Measurements from ENCODE around the gene SUGCT. TPM values are rescaled to one million over a fixed set of nuclear protein-coding genes. Genes with fewer than 3 reads are reported as not detected.
"Not testable (repeated sequence)": the region's sequence is repeated elsewhere in the genome, so short reads cannot be mapped to it uniquely, and the experiment has no call there.

SUGCT gene
- polyA plus RNA-seq, 6 donors from 2014 or later, result 4.1 to 11.4 (median 9.0) TPM

DNA sequence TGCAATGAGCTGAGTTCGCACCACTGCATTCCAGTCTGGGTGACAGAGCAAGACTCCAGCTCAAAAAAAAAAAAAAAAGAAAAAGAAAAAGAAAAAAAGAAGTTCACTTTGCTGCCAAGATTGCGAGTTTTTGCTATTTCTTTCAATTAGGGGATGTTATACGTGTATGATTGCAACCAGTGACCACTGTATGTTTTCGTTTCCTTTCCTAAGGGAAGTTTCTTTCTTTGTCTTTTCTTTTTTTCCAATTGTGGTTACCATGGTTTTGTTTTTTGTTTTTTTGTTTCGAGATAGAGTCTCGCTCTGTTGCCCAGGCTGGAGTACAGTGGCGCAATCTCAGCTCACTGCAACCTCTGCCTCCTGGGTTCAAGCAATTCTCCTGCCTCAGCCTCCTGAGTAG, 16.6 kb upstream of the SUGCT start:
- not testable (repeated sequence) for H3K36me3 Mint-ChIP-seq; DNase-seq; ATAC-seq (ENCODE audit: low read depth in 2 of 2); H3K9me3 Mint-ChIP-seq; H3K4me3 Mint-ChIP-seq; H3K27me3 Mint-ChIP-seq; H3K27ac Mint-ChIP-seq; H3K4me1 Mint-ChIP-seq

DNA sequence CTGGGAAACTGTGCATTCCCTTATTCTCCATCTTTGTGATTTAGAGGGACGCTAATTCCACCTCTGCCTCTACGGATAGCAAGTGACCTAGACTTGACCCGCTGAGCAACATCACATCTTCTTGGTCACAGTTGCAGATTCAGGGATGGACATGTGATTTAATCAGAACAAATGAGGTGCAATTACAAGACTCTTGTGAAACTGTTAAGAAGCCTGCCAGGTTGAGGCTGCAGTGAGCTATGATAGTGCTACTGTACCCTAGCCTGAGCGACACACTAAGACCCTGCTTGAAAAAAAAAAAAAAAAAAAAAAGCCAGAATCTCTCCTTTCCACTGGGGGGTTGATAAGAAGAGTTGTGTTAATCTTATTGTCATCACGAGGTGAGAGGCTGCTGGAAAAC, 14.8 kb upstream of the SUGCT start:
- no peaks in the 10 kb centered on the region for H3K9me3 Mint-ChIP-seq
- peaks cover 0 to 5% of the 10 kb centered on the region in 2 donors for H3K36me3 Mint-ChIP-seq
- no peak for DNase-seq
- no peaks in the 10 kb centered on the region for H3K27me3 Mint-ChIP-seq
- H3K4me1 Mint-ChIP-seq, result no peaks in the 10 kb centered on the region
- H3K4me3 Mint-ChIP-seq, result no peak overlapping the region
- no peak for ATAC-seq (ENCODE audit: low read depth in 2 of 2)
- no peak overlapping the region for H3K27ac Mint-ChIP-seq

DNA sequence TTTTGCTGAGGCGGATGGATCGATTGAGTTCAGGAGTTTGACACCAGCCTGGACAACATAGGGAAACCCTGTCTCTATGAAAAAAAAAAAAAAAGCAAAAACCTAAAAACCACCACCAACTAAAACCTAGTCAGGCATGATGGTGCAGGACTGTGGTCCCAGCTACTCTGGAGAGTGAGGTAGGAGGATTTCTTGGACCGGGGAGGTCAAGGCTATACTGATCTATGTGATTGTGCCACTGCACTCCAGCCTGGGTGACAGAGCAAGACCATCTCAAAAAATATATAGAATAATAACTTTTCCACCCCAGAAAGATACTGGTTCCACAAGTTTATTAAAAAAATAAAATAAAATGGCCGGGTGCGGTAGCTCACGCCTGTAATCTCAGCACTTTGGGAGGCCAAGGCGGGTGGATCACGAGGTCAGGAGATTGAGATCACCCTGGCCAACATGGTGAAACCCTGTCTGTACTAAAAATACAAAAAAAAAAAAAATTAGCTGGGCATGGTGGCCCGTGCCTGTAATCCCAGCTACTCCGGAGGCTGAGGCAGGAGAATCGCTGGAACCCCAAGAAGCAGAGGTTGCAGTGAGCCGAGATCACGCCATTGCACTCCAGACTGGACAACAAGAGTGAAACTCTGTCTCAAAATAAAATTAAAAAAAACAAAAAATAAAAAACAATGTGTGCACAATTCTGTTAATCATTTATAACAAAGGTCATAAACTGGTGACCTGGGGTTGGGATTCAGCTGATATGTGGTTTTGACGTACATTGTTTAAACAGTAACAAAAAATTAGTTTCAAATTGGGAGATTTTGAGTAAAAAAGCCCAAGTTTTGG, 12.5 kb upstream of the SUGCT start:
- not testable (repeated sequence) for DNase-seq; H3K9me3 Mint-ChIP-seq; ATAC-seq (ENCODE audit: low read depth in 2 of 2); H3K4me3 Mint-ChIP-seq; H3K4me1 Mint-ChIP-seq; H3K27me3 Mint-ChIP-seq; H3K36me3 Mint-ChIP-seq
- peak overlapping the region in 3 of 6 donors; percentile 11 to 87 (median 44) for H3K27ac Mint-ChIP-seq

- ATAC-seq (ENCODE audit: low read depth in 2 of 2), result no peak
Observed at GRCh38 chr7:40122940-40123254, 11.9 kb upstream of the SUGCT start.

GRCh38 chr7:40133561-40134427, 1.0 kb upstream of the SUGCT start:
- peaks cover 0 to 5% (median 0%) of the 10 kb centered on the region in 7 donors for H3K9me3 Mint-ChIP-seq
- DNase-seq (no peak), ATAC-seq (ENCODE audit: low read depth in 2 of 2) (peak; percentile 55 to 58)
- peak overlapping the region; percentile 93 to 99 (median 98) for H3K4me3 Mint-ChIP-seq
- H3K27me3 Mint-ChIP-seq, result peaks cover 0 to 10% (median 0%) of the 10 kb centered on the region in 3 donors
- peaks cover 18 to 32% (median 29%) of the 10 kb centered on the region in 3 donors for H3K4me1 Mint-ChIP-seq
- peak overlapping the region; percentile 59 to 92 (median 86) for H3K27ac Mint-ChIP-seq
- no peaks in the 10 kb centered on the region for H3K36me3 Mint-ChIP-seq

More at GRCh38 chr7:40122940-40123254, 11.9 kb upstream of the SUGCT start:
- DNase-seq, result no peak
- peaks cover 0 to 5% of the 10 kb centered on the region in 2 donors for H3K36me3 Mint-ChIP-seq
- no peaks in the 10 kb centered on the region for H3K27me3 Mint-ChIP-seq
- no peak overlapping the region for H3K4me3 Mint-ChIP-seq
- peaks cover 5 to 8% (median 6%) of the 10 kb centered on the region in 3 donors for H3K4me1 Mint-ChIP-seq
- H3K27ac Mint-ChIP-seq, result peak overlapping the region in 1 of 6 donors; percentile 51
- H3K9me3 Mint-ChIP-seq, result no peaks in the 10 kb centered on the region

- H3K27me3 Mint-ChIP-seq, result peaks cover 0 to 10% (median 3%) of the 10 kb centered on the region in 3 donors
- peaks cover 0 to 8% (median 0%) of the 10 kb centered on the region in 7 donors for H3K9me3 Mint-ChIP-seq
- peak overlapping the region in 3 of 6 donors; percentile 11 to 90 (median 56) for H3K27ac Mint-ChIP-seq
- no peaks in the 10 kb centered on the region for H3K36me3 Mint-ChIP-seq
- ATAC-seq (ENCODE audit: low read depth in 2 of 2) (no peak), DNase-seq (no peak)
- H3K4me3 Mint-ChIP-seq, result peak overlapping the region; percentile 77 to 99 (median 95)
- H3K4me1 Mint-ChIP-seq, result peaks cover 14 to 29% (median 25%) of the 10 kb centered on the region in 3 donors
Observed at GRCh38 chr7:40135317-40135610, 459 bp downstream of the SUGCT start.

DNA sequence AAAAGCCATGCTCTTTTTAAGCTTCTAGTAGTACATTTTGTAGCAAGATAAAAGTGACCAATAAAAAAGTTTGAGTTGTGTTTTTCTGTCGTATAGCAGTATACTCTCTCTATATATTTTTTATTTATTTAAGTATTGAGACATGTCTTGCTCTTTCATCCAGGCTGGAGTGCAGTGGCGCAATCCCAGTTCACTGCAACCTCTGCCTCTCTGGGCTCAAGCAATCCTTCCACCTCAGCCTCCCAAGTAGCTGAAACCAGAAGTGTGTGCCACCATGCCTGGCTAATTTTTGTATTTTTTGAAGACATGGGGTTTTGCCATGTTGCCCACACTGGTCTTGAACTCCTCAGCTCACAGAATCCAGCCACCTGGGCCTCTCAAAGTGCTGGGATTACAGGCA, 2.8 kb downstream of the SUGCT start:
- peaks cover 6 to 16% (median 9%) of the 10 kb centered on the region in 3 donors for H3K4me1 Mint-ChIP-seq
- no peak for ATAC-seq (ENCODE audit: low read depth in 2 of 2)
- DNase-seq, result no peak
- H3K4me3 Mint-ChIP-seq, result peak overlapping the region in 1 of 8 donors; percentile 74
- no peaks in the 10 kb centered on the region for H3K36me3 Mint-ChIP-seq
- no peak overlapping the region for H3K27ac Mint-ChIP-seq
- peaks cover 0 to 11% (median 2%) of the 10 kb centered on the region in 7 donors for H3K9me3 Mint-ChIP-seq
- H3K27me3 Mint-ChIP-seq, result peaks cover 8 to 16% (median 11%) of the 10 kb centered on the region in 3 donors

DNA sequence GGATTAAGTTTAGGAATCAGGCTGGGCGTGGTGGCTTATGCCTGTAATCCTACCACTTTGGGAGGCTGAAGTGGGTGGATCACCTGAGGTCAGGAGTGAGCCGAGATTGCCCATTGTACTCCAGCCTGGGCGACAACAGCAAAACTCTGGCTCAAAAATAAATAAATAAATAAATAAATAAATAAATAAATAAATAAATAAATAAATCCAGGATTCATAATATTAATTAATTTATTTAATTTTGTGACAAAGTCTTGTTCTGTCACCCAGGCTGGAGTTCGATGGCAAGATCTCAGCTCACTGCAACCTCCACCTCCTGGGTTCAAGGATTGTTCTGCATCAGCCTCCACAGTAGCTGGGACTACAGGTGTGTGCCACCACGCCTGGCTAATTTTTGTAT, 4.2 kb downstream of the SUGCT start:
- Mint-ChIP-seq H3K4me3 (no peak overlapping the region), H3K9me3 (peaks cover 0 to 11% (median 2%) of the 10 kb centered on the region in 7 donors), H3K27ac (no peak overlapping the region), H3K36me3 (no peaks in the 10 kb centered on the region), H3K4me1 (peaks cover 0 to 6% (median 6%) of the 10 kb centered on the region in 3 donors), H3K27me3 (peaks cover 17 to 25% (median 18%) of the 10 kb centered on the region in 3 donors)
- DNase-seq (no peak), ATAC-seq (ENCODE audit: low read depth in 2 of 2) (no peak)

DNA sequence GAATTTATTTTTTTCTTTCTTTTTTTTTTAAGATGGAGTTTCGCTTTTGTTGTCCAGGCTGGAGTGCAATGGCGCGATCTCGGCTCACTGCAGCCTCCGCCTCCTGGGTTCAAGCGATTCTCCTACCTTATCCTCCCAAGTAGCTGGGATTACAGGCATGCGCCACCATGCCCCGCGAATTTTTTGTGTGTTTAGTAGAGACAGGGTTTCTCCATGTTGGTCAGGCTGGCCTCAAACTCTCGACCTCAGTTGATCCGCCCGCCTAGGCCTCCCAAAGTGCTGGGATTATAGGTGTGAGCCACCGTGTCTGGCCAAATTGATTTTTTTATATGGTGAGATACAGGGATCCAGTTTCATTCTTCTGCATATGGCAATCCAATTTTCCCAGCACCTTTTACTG, 5.1 kb downstream of the SUGCT start:
- Mint-ChIP-seq H3K27me3 (peaks cover 18 to 30% (median 21%) of the 10 kb centered on the region in 3 donors), H3K9me3 (peaks cover 0 to 11% (median 2%) of the 10 kb centered on the region in 7 donors), H3K4me3 (peak overlapping the region in 1 of 8 donors; percentile 20)
- H3K27ac Mint-ChIP-seq; ATAC-seq (ENCODE audit: low read depth in 2 of 2); DNase-seq; H3K4me1 Mint-ChIP-seq; H3K36me3 Mint-ChIP-seq: not testable (repeated sequence)

DNA sequence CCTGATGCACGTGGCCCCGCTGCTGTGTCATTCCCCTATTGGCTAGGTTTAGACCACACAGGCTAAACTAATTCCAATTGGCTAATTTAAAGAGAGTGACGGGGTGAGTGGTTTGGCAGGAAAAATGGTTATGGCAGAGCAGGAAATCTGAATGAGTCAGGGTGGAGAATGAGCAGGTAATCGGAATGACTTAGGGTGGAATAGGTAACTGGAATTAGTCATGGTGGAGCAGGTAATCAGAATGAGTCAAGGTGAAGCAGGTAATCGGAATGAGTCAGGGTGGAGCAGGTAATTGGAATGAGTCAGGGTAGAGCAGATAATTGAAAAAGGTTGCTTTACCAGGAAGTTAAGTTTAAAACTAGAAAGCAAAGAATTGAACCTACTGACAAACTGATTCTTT, 7.1 kb downstream of the SUGCT start:
- H3K27ac Mint-ChIP-seq; H3K4me3 Mint-ChIP-seq; DNase-seq; H3K36me3 Mint-ChIP-seq; H3K4me1 Mint-ChIP-seq; ATAC-seq (ENCODE audit: low read depth in 2 of 2): not testable (repeated sequence)
- Mint-ChIP-seq H3K27me3 (peaks cover 21 to 25% (median 21%) of the 10 kb centered on the region in 3 donors), H3K9me3 (peaks cover 0 to 11% (median 3%) of the 10 kb centered on the region in 7 donors)

GRCh38 chr7:40145596-40146130, 10.9 kb downstream of the SUGCT start:
- peaks cover 0 to 16% of the 10 kb centered on the region in 2 donors for H3K36me3 Mint-ChIP-seq
- H3K4me1 Mint-ChIP-seq; H3K9me3 Mint-ChIP-seq; H3K4me3 Mint-ChIP-seq; ATAC-seq (ENCODE audit: low read depth in 2 of 2); DNase-seq; H3K27ac Mint-ChIP-seq: not testable (repeated sequence)
- H3K27me3 Mint-ChIP-seq, result peaks cover 25 to 41% (median 33%) of the 10 kb centered on the region in 3 donors

- H3K27me3 Mint-ChIP-seq, result peaks cover 22 to 37% (median 30%) of the 10 kb centered on the region in 3 donors
- H3K4me1 Mint-ChIP-seq, result no peaks in the 10 kb centered on the region
- DNase-seq (no peak), ATAC-seq (ENCODE audit: low read depth in 2 of 2) (no peak)
- H3K9me3 Mint-ChIP-seq, result peaks cover 0 to 5% (median 2%) of the 10 kb centered on the region in 7 donors
- H3K4me3 Mint-ChIP-seq, result no peak overlapping the region
- H3K27ac Mint-ChIP-seq, result no peak overlapping the region
- H3K36me3 Mint-ChIP-seq, result peaks cover 0 to 16% of the 10 kb centered on the region in 2 donors
Observed at GRCh38 chr7:40147371-40148246, 12.8 kb downstream of the SUGCT start.

DNA sequence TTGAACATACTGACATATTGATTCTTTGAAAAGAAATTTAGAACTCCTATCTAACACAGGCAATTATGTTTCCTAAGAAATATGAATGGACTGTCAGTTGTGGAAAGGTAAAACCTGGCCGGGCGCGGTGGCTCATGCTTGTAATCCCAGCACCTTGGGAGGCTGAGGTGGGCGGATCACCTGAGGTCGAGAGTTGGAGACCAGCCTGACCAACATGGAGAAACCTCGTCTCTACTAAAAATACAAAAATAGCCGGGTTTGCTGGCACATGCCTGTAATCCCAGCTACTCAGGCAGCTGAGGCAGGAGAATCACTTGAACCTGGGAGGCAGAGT, 13.4 kb downstream of the SUGCT start:
- not testable (repeated sequence) for H3K9me3 Mint-ChIP-seq; DNase-seq; H3K4me3 Mint-ChIP-seq; ATAC-seq (ENCODE audit: low read depth in 2 of 2); H3K27ac Mint-ChIP-seq; H3K4me1 Mint-ChIP-seq
- peaks cover 18 to 36% (median 34%) of the 10 kb centered on the region in 3 donors for H3K27me3 Mint-ChIP-seq
- H3K36me3 Mint-ChIP-seq, result peaks cover 0 to 16% of the 10 kb centered on the region in 2 donors
